ENCODE measurements around the gene RPS15. TPM values are rescaled to one million over a fixed set of nuclear protein-coding genes. Genes with fewer than 3 reads are reported as not detected.

The RPS15 gene
- total RNA-seq, 3 donors from 2014 or later (not counting 1 experiment from before 2014, with no cell fraction given) = 731 to 872 (median 837) TPM

GRCh38 chr19:1407528-1408299, 30.5 kb upstream of the RPS15 start, which contains the start of gene DAZAP1:
Gene DAZAP1 (plus strand): TSS chr19:1407586. CDS start chr19:1407774, 188 bp downstream.
- no peaks in the 10 kb centered on the region for H3K9me3 Mint-ChIP-seq
- H3K27ac Mint-ChIP-seq = peak within 1 kb of the TSS; percentile 91 to 94
- no peaks in the 10 kb centered on the region for H3K36me3 Mint-ChIP-seq
- H3K27me3 Mint-ChIP-seq (ENCODE audit: low read depth in 2 of 2) = peaks cover 0 to 2% of the 10 kb centered on the region in 2 donors
- Histone ChIP-seq H3K27ac (ENCODE audit: low read length) (peak within 1 kb of the TSS; percentile 99), H3K4me1 (ENCODE audit: control insufficient read depth, insufficient read depth, low read length) (peaks cover 58% of the 10 kb centered on the region), H3K27me3 (ENCODE audit: control insufficient read depth, insufficient read depth, low read length) (peaks cover under 1% of the 10 kb centered on the region), H3K36me3 (ENCODE audit: control insufficient read depth, insufficient read depth, low read length) (no peaks in the 10 kb centered on the region), H3K4me3 (ENCODE audit: low read length) (peak within 1 kb of the TSS; percentile 99), H3K9me3 (ENCODE audit: control insufficient read depth, insufficient read depth, low read length) (no peaks in the 10 kb centered on the region)
- peak in 2 of 3 donors; percentile 20 to 29 for ATAC-seq
- H3K4me3 Mint-ChIP-seq = peak within 1 kb of the TSS; percentile 95
- WGBS (ENCODE audit: insufficient coverage) = under 1% methylated on average over 121 of the region's 121 CpGs
- peak; percentile 58 to 67 for DNase-seq
- intact Hi-C loops (cut with micrococcal nuclease) = loop anchor here (1.0 to 10.0 kb wide), 4 partner anchors 24 to 611 kb away; partner anchors contain the start of genes NDUFS7, PTBP1, RPS15 and UQCR11
- H3K4me1 Mint-ChIP-seq = peaks cover 54 to 56% of the 10 kb centered on the region in 2 donors
- no peak for TF ChIP-seq CTCF (IDR thresholded peaks at IDR 0.05)

DNA sequence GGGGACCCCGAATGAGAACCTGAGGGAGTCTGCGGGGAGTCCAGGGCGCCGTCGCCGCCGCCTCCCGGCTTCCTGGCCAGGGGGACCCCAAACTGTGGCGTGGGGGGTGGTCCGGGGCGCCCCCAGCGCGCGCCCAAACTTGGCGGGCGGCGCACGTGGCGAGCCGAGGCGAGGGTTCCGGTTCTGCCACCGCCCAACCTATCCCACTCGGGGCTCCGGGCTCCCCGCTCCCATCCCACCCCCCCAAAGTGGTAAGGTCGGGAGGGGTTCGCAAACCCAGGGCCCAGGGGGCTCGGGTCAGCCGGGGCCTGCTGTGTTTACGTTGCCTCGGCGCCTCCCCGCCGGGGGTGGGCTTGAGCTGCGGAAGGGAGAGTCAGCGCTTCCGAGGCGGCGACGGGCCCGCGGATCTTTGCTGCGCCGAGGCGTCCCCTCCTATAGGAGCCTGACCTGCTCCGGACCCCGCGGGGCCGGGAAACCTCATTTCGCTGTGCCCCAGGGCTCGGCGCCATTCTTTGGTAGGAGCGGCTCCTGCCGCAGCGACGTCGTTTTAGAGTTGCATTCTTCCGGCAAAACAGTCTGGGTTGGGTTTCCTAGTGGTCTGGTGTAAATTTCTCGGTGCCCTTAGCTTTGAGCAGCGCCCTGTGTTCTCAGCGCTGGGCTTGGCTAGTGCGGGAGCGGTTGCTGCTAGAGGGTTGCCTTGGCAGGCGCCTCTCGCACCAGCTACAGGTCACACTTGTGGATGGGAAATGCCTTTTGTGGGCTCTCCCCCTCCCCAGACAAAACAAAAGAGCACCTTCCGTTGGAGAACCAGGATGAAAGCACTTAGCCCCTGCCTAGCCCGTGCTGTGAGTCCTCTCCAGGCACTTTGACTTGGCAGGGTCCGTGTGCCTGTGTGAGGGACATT, 29.6 kb upstream of the RPS15 start:
- ATAC-seq (peak; percentile 15 to 27 (median 16)), DNase-seq (peak; percentile 57 to 78)
- no peaks in the 10 kb centered on the region for H3K9me3 ChIP-seq (ENCODE audit: control insufficient read depth, insufficient read depth, low read length)
- H3K27me3 ChIP-seq (ENCODE audit: control insufficient read depth, insufficient read depth, low read length) = no peaks in the 10 kb centered on the region
- Mint-ChIP-seq H3K9me3 (no peaks in the 10 kb centered on the region), H3K4me1 (peaks cover 53 to 61% of the 10 kb centered on the region in 2 donors), H3K27ac (peak overlapping the region; percentile 91 to 94), H3K36me3 (no peaks in the 10 kb centered on the region), H3K27me3 (ENCODE audit: low read depth in 2 of 2) (no peaks in the 10 kb centered on the region), H3K4me3 (peak overlapping the region; percentile 95)
- intact Hi-C loops (cut with micrococcal nuclease) = loop anchor here (10.0 kb wide), 1 partner anchor 196 kb away; the partner anchor contains the start of gene UQCR11
- peak overlapping the region; percentile 99 for H3K27ac ChIP-seq (ENCODE audit: low read length)
- peaks cover 59% of the 10 kb centered on the region for H3K4me1 ChIP-seq (ENCODE audit: control insufficient read depth, insufficient read depth, low read length)
- peaks cover 3% of the 10 kb centered on the region for H3K36me3 ChIP-seq (ENCODE audit: control insufficient read depth, insufficient read depth, low read length)
- TF ChIP-seq CTCF (IDR thresholded peaks at IDR 0.05) = no peak
- under 1% methylated on average over 59 of the region's 69 CpGs for WGBS (ENCODE audit: insufficient coverage)
- peak overlapping the region; percentile 99 for H3K4me3 ChIP-seq (ENCODE audit: low read length)

DNA sequence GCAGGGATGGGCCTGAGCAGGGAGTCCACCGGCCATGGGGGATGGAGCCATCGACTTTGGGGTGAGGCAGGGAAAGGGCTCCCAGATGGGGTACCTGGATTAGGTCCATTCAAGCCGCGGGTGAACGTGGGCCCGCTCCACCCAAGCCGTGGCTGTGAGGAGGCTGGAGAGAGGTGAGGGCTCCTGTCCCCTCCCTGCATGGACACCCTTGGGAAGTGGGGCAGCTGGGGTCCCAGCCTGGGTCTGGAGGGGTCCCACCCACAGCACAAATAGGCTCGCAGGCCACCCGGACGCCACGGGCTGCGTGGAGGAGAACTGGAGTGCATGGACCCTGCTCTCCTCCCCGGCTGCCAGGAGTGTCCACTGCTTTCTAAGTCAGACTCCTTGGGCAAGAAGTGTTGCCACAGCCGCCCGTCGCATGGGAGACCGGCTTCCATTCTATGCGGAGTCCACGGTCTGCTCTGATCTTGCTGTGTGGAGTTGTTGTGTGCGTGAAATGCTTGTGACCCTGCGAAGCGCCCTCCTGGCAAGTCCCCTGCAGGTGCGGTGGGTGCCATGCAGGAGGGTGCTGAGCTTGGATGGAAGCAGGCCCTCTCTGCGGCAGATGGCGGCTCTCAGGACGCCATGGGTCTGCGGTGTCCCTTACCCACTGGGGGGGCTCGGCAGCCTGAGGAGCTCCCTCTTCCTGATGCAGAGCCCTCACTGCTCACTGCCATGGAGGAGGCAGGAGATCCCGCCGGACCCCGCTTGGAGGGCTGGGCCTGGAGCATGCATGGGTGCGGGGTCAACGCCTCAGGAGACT, 28.8 kb upstream of the RPS15 start:
- no peaks in the 10 kb centered on the region for H3K9me3 ChIP-seq (ENCODE audit: control insufficient read depth, insufficient read depth, low read length)
- no peak for ATAC-seq
- H3K4me1 ChIP-seq (ENCODE audit: control insufficient read depth, insufficient read depth, low read length) = peaks cover 68% of the 10 kb centered on the region
- no peak for DNase-seq
- intact Hi-C loops (cut with micrococcal nuclease) = loop anchor here (10.0 kb wide), 1 partner anchor 195 kb away; the partner anchor contains the start of gene UQCR11
- Mint-ChIP-seq H3K36me3 (no peaks in the 10 kb centered on the region), H3K4me3 (peak overlapping the region; percentile 95), H3K27me3 (ENCODE audit: low read depth in 2 of 2) (no peaks in the 10 kb centered on the region), H3K4me1 (peaks cover 55 to 66% of the 10 kb centered on the region in 2 donors), H3K9me3 (no peaks in the 10 kb centered on the region), H3K27ac (peak overlapping the region; percentile 91 to 94)
- no peaks in the 10 kb centered on the region for H3K27me3 ChIP-seq (ENCODE audit: control insufficient read depth, insufficient read depth, low read length)
- H3K4me3 ChIP-seq (ENCODE audit: low read length) = peak overlapping the region; percentile 99
- H3K27ac ChIP-seq (ENCODE audit: low read length) = peak overlapping the region; percentile 99
- H3K36me3 ChIP-seq (ENCODE audit: control insufficient read depth, insufficient read depth, low read length) = peaks cover 4% of the 10 kb centered on the region
- no peak for TF ChIP-seq CTCF (IDR thresholded peaks at IDR 0.05)
- WGBS (ENCODE audit: insufficient coverage) = 68% methylated on average over 33 of the region's 33 CpGs
